HG03097 (cell line): ENCODE results near the gene P2RY2.

Experiments
- ATAC-seq: cut with Tn5 transposase; IDR thresholded peaks from one replicate; pipeline ENCODE4 v1.9.1; 2021; ENCODE audit not compliant: unreplicated experiment, low FRiP score

P2RY2 gene

GRCh38 chr11:73203790-73204189, 14.3 kb upstream of the P2RY2 start:
- no peak for ATAC-seq

DNA sequence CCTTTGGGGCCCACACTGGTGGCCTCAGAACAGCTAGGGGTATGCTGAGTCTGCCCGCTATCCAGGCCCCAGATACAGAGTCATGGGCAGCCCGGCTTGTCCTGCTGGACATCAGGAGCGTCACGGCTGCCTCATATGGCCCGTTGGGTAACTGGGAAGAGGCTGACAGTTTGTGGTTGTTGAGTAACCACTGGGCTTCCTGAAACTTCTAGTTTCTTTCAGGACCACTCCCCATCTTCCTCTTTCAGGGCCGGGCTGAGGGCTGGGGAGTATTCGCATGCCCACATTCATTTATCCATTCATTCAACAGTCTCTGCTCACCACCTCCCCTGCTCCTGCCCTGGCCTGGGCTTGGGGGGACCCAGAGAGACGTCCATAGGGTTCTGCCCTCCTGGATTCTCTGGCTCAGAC, 13.4 kb upstream of the P2RY2 start:
- no peak for ATAC-seq

DNA sequence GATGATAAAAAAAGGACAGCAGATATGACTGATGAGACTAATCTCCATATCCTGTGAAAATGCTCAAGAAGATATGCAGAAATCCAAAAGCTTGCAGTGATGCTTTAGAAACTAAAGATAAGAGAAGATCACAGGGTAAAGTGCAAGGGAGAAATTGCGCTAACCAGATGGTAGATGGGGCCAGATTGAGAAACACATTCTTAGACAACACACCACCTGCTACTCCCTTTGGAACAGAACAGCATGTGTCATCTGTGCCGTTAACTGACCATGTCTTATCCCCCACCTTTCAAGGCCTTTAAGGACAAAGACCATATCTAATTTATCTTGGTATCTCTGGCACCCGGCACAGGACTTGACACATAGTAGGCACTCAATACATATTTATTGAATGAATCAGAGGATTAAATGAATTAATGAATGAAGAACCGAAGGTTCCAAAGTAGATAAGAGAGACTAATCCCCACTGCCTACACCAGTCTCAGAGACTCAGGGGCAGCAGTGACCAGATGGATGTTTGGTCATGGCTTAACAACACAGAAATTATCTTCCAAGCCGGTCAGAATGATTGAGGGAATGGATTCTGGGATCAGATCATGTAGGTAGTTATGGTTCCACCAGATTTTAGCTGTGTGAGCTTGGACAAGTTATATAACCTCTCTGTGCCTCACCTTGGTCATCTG, 12.3 kb upstream of the P2RY2 start:
- ATAC-seq: no peak

DNA sequence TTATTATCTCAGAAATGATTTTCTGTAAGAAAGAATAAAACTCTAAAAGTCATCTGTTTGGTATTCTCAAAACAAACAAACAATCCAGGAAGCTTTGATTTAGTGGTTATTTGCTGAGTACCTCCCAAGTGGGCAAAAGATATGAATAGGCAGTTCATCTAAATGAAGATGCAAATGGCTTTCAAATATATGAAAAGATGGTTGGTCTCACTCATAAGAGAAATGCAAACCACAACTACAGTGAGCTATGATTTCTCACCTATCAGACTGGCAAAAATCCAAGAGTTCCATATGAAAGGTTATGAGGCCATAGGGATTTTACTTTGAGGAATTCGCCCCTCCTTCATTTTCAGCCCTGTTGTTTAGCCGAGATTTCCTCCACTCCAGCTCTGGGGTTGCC, 11.3 kb upstream of the P2RY2 start:
- no peak for ATAC-seq

DNA sequence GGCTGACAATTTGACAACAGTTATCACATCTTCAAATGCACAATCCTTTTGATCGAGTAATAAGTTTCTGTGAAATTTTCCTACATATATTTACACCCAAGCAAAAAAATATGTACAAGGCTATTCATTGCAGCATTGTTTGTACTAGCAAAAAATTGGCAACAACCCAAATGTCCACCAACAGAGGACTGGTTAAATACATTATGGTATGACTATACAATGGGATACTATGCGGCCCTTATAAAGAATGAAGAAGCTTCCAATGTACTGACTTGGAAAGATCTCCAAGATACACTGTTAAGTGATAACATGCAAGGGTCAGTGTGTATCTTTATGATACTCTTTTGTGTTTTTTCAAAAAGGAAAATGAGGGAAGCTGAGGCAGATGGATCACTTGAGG, 8.2 kb upstream of the P2RY2 start:
- no peak for ATAC-seq

DNA sequence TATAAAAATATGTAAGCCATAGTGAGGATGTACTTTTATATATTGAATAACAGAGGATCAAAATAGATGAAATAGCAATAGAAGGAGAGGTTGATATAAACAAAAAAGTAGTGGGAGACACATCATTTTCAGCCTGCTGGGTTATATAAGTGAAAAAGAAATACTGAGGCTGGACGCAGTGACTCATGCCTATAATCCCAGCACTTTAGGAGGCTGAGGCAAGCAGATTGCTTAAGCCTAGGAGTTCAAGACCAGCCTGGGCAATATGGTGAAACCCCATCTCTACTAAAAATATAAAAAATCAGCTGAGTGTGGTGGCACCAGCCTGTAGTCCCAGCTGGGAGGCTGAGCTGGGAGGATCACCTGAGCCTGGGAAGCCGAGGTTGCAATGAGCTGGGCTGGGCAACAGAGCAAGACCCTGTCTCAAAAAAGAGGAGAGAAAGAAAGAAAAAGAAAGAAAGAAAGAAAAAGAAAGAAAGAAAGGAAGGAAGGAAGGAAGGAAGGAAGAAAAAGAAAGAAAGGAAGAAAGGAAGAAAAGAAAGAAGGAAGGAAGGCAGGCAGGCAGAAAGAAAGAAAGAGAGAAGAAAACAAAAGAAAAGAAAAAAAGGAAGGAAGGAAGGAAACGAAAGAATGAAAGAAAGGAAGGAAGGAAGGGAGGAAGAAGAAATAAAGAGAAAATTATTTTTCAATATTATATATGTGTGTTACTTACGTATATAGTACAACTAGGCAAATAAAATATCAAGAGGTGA, 7.0 kb upstream of the P2RY2 start:
- ATAC-seq: no peak

- ATAC-seq: no peak
Observed at GRCh38 chr11:73213196-73214143, 4.6 kb upstream of the P2RY2 start.

DNA sequence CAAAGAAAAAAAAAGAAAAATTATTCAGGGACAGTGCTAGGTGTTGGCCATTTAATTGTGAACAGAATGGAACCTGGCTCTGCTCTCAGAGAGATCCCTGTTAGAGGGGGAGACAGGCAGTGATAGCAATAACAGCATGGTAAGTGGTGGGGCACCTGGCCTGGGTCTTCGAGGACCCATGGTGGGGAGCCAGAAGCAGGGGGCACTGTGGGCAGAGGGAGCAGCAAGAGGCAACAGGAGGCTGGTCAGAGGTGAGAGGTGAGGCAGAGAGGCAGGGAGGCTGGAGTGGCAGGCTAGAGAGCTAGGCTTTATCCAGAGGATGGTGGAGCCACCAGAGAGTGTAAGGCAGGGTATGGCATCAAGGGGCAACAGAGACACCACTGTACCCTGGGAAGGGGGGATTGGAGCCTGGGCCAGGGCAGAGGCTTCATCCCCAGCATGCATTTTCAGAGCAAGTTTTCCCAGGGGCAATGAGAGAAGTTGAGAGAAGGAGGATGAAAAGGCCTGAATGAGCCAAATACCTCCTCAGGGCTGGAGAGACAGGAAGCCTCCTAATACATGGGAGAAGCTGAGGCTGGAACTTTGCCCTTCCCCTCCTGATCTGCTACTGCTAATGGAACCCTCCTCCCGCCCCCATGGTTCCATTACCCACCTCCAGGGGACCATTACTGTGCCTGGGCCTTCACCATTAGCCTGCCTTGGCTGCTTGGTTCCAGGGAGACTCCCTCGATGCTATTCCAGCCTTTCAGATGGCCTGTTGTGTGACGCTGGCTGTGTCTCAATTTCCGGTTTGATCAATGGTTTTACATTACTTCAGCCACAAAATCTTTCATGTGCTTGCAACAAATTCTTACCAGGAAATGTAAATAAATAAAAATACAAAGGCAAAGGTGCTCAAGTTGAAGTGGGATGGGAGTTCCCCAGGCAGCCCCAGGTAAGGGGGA, 2.6 kb upstream of the P2RY2 start:
- ATAC-seq: no peak

- ATAC-seq: no peak
Observed at GRCh38 chr11:73216465-73216864, 1.6 kb upstream of the P2RY2 start.

DNA sequence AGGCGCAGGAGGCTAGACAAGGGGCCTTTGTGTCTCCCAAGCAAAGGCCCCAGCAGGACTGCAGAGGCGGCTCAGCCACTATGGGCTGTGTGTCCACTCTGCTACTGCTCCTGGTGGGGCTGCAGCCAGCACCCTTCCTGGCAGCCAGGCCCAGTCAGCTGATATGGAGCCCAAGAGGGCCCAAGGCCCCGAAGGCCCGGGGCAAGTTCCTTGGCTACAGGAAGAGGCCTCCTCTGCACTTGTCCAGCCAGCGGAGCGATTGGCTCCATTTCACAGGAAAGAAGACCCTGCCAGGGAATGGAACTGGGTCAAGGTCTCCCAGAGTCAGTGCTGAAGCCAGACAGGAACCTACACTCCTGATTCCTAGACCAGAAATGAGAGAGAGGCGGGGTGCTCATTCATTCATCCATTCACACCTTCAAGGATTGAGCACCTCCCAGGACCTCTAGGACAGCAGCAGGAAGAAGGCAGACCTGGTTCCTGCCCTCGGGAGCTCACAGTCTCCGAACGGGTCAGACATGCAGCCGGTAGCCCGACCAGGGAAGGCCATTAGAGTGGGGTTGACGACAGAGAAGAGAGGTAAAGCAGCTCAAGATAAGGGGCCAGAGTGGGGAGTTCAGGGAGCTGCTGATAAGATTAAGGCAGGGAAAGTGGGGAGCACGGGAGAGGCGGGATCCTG, 811 bp upstream of the P2RY2 start:
- ATAC-seq: no peak

GRCh38 chr11:73217810-73218105, 323 bp upstream of the P2RY2 start:
- ATAC-seq: no peak

- no peak for ATAC-seq
Observed at GRCh38 chr11:73218830-73219215, 742 bp downstream of the P2RY2 start.

DNA sequence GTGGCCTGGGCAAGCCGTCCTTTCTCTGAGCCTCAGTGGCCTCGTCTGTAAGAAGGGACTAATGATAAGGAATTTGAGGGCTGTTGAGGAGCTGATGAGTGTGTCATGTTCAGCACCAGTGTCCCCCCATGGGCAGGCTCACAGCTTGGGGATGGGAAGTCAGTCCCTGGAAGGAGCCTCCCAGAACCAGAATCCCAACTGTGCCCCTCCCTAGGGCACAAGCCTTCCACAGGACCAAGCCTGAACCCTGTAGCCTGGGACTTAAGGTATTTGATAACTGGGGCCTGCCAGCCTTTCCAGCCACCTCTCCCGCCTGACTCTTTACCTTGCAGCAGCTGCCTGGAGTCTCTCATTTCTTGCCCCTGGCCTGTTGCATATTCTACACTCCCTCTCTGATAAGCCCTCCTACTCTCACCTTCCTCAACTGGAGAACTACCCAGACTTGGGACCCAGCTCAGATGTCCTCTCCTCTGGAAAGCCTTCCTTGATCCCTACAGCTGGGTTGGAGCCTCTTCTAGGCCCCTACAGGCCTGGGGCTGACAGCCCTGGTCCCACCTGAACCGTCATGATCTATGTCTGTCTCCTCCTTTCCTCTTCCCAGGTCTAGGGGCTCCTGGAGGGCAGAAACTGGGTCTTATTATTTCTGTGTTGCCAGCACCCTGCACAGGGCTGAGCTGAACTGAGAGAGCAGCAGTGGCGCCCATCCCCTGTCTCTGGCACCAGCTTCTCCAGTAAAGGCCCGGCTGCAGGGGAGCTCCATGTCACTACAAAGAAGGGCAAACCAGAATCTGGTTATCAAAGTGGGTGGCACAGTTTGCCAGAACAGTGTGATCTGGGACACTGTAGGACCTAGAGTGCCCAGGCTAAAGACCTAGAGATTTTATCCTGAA, 1.6 kb downstream of the P2RY2 start:
- ATAC-seq: no peak

DNA sequence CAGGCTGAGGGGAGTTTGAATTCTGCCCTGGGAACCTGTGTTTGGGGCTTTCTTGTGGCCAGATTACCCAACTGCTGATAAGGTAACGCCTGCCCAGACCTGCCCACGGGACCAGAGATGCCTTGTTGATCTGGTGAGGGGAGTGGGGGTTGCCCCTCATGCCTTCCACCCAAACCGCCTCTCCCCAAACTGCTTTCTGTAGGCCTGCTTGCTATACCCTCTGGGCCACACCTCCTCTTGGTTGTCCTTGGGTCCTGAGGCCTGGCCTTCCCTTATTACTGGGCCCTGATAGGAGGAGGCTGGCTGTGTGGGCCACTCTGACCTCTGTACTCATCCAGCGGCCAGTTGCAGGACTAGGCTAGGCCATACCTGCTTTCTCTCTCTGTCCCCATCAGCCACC, 3.4 kb downstream of the P2RY2 start:
- no peak for ATAC-seq

GRCh38 chr11:73221996-73222395, 3.9 kb downstream of the P2RY2 start:
- no peak for ATAC-seq

GRCh38 chr11:73223998-73224730, 6.1 kb downstream of the P2RY2 start:
- no peak for ATAC-seq

DNA sequence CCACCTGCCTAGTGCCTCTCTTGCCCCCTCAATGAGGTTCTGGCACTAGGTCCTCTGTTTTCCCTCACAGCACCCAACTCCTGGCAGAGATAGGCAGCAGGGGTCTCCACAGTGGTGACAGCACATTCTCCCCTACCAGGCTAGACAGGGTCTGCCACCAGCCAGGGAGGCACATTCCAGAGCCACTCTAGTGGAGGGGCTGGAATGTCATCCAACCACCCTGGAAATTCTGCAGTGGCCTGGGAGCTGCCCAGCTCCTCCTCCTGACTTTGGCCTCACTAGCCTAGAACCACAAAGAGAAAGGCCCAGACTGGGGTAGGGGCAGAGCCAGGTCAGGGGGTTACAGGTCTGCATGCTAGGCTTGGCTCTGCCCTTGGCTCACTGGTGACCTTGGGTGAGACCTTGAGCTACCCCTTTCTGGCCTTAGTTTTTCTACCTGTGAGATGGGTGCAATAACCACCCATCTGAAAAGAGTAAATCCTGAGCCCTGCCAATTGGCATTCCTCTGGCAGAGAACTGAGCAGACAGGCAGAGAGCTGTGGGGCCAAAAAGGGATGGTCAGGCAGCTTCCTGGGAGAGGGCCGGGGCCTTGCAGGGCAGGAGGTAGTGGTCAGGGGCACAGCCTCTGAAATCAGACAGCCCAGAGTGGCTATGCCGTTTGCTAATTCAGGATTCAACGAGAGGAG, 7.1 kb downstream of the P2RY2 start:
- ATAC-seq: no peak

GRCh38 chr11:73225851-73226250, 7.8 kb downstream of the P2RY2 start:
- no peak for ATAC-seq
